Gastroesophageal sphincter (tissue), 3 donors: ENCODE measurements around the gene ST7.

ENCODE experiments used
- CTCF ChIP-seq, 4 experiments: fragments of 200-600 bp in 2 of 4; fragments of 450-650 bp in 2 of 4; sonication (generic) in 1 of 4; IDR thresholded peaks; one replicate each; pipeline ENCODE4 v1.5.1; 2017 to 2019; ENCODE audit warnings: antibody characterized with exemption in 4 of 4, mild to moderate bottlenecking in 2 of 4, moderate library complexity in 2 of 4
- EP300 ChIP-seq: sonication (generic); formaldehyde crosslinking; IDR thresholded peaks from one replicate; pipeline ENCODE4 v1.6.1; 2017; ENCODE audit warnings: antibody characterized with exemption, mild to moderate bottlenecking
- POLR2A ChIP-seq, 2 donors: fragments of 450-650 bp; IDR thresholded peaks; one replicate each; pipeline ENCODE4 v1.6.1; 2017; ENCODE audit warnings: antibody characterized with exemption in 2 of 2, mild to moderate bottlenecking in 2 of 2, moderate library complexity in 1 of 2
- POLR2AphosphoS5 ChIP-seq: sonication (generic); formaldehyde crosslinking; IDR thresholded peaks from one replicate; pipeline ENCODE4 v1.6.1; 2017; ENCODE audit warnings: antibody characterized with exemption

GRCh38 chr7:117066668-117067067 lies 113.4 kb downstream of the ST7 start:
- TF ChIP-seq POLR2A (IDR thresholded peaks at IDR 0.05) (no peak), CTCF (IDR thresholded peaks at IDR 0.05) (no peak), EP300 (no peak), POLR2AphosphoS5 (no peak)
